ENCODE measurements around the gene ASB6. TPM values are rescaled to one million over a fixed set of nuclear protein-coding genes. Genes with fewer than 3 reads are reported as not detected.
A peak's percentile ranks its signal among the peaks of the same experiment; 100 is the strongest.

The ASB6 gene
- total and polyA plus RNA-seq, 8 donors: 7.5 to 35.6 (median 14.8) TPM

DNA sequence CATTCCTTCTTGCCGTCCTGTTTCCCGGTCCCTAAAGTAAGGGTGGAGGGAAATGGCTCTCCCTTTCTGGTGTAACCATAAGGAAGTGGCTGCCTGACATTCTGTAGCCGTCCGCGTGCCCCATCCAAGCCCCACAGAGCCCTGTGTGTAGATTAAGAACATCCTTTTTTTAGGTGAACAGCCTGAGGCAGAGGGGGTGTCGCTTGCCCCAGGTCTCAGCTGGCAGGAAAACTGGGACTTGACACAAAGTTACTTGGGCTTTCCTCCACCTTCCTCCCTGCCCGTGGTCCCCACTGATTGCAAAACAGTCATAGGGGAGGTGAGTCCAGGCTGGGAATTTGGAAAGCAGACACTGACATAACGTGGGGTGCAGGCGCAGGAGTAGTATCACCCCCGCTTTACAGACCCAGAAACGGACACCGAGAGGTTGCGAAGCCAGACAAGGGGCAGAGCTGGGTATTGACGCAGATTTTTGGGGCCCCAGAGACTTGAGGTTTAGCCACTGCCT, 43.8 kb downstream of the ASB6 start:
- Histone ChIP-seq H3K4me1 (peaks cover 30 to 49% (median 40%) of the 10 kb centered on the region in 4 donors), H3K36me3 (no peaks in the 10 kb centered on the region), H3K27ac (peak overlapping the region; percentile 86 to 94 (median 91)), H3K27me3 (peaks cover 0 to 6% (median 0%) of the 10 kb centered on the region in 3 donors), H3K9me3 (no peaks in the 10 kb centered on the region), H3K4me3 (peak overlapping the region; percentile 37 to 49 (median 47))
- no peak for DNase-seq
- TF ChIP-seq, protein P1, sequence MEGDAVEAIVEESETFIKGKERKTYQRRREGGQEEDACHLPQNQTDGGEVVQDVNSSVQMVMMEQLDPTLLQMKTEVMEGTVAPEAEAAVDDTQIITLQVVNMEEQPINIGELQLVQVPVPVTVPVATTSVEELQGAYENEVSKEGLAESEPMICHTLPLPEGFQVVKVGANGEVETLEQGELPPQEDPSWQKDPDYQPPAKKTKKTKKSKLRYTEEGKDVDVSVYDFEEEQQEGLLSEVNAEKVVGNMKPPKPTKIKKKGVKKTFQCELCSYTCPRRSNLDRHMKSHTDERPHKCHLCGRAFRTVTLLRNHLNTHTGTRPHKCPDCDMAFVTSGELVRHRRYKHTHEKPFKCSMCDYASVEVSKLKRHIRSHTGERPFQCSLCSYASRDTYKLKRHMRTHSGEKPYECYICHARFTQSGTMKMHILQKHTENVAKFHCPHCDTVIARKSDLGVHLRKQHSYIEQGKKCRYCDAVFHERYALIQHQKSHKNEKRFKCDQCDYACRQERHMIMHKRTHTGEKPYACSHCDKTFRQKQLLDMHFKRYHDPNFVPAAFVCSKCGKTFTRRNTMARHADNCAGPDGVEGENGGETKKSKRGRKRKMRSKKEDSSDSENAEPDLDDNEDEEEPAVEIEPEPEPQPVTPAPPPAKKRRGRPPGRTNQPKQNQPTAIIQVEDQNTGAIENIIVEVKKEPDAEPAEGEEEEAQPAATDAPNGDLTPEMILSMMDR (IDR thresholded peaks at IDR 0.05): no peak
- TF ChIP-seq POLR2AphosphoS5 (IDR thresholded peaks at IDR 0.05) (no peak), POLR2A (IDR thresholded peaks at IDR 0.05) (no peak), EP300 (IDR thresholded peaks at IDR 0.05) (no peak)
- WGBS, 5 donors: 37 to 54% (median 47%) methylated on average over 14 of the region's 14 CpGs
- intact Hi-C loops (cut with DNase I; ENCODE audit: low total_unique reads): no loop called here

DNA sequence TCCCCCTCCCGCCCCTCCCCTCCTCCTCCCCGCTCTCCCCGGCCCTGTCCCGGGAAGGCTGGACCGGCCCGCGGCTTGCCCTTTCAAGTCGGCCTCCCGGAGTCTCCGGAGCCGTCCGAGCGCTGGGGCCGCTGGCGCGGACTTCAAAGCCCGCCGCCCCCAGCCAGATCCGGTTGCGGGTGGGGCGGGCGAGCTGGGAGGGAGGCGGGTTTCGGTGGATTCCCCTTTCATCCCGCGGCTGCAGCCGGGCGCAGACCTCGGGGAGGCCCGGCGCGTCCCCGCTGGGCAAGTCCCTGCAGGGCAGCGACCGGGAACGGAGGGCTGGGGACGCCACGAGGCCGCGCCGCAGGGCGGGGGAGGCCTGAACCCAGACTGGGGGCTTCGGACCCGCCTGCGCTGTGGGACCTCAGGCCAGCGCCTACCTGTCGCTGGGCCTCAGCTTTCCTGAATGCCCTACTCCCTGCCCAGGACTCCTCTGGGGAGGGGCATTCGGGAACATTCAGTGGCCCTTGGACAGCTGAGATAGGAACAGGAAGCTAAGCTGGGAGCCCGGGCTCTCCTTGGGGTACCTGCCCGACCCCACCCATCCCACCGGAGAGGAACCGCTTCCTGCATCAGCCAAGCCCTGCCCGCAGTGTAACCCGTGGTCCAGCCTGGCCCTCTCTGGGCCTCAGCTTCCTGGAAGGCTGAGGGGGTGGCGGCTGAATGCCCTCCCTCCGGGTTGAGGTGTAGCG, 44.4 kb downstream of the ASB6 start:
- Histone ChIP-seq H3K27ac (peak overlapping the region; percentile 86 to 94 (median 91)), H3K9me3 (no peaks in the 10 kb centered on the region), H3K4me1 (peaks cover 30 to 44% (median 37%) of the 10 kb centered on the region in 4 donors), H3K27me3 (peaks cover 0 to 6% (median 0%) of the 10 kb centered on the region in 3 donors), H3K36me3 (no peaks in the 10 kb centered on the region), H3K4me3 (peak overlapping the region; percentile 37 to 49 (median 47))
- intact Hi-C loops (cut with DNase I; ENCODE audit: low total_unique reads): no loop called here
- TF ChIP-seq POLR2AphosphoS5 (IDR thresholded peaks at IDR 0.05): peak in 1 of 3 donors; percentile 45
- TF ChIP-seq POLR2A (IDR thresholded peaks at IDR 0.05): no peak
- 2 to 23% (median 2%) methylated on average over 10 to 56 of the region's 57 CpGs for WGBS, 5 donors
- peak; percentile 92 to 94 for DNase-seq

DNA sequence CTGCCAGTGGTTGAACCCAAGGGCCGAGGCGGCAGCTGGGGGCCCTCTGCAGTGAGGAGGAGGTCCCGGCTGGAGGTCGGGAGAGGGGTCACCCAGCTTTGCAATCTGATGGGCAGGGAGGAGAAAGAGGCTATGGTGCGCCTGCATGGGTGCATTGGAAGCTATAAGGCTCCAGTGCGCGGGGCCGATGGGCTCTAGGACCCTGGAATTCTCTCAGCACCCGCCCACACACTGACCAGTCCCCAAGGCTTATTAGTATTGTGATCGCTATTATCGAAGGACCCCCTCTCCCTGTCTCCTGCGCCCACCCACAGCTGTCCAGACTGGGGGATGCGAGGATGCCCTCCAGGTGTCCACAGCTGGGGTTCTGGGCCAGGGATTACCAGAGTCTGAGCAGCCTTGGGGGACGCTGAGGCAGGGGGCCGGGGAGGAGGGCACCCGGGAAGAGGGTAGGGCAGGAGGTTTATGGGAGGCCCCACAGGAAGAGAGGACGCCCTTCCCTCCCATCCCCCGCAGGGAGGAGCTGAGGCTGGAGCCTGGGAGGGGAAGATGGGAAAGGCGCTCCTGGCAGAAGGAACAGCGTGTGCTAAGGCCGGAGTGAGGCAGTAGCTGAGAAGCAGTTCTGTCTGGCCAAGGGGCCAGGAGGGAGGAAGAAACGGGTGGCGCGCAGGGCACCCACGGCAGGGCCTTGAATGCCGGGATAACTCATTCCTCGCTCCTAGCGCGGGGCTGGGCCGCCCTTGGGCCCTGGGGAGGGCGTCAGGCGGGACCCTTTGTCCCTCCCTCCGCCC, 45.2 kb downstream of the ASB6 start:
- Histone ChIP-seq H3K27me3 (peaks cover 0 to 6% (median 0%) of the 10 kb centered on the region in 3 donors), H3K4me1 (peaks cover 30 to 44% (median 36%) of the 10 kb centered on the region in 4 donors), H3K36me3 (no peaks in the 10 kb centered on the region), H3K4me3 (peak overlapping the region; percentile 37 to 49 (median 47)), H3K27ac (peak overlapping the region; percentile 86 to 94 (median 91)), H3K9me3 (no peaks in the 10 kb centered on the region)
- WGBS, 5 donors: 16 to 30% (median 22%) methylated on average over 20 to 33 of the region's 33 CpGs
- peak; percentile 66 to 92 for DNase-seq
- TF ChIP-seq, protein P1 (IDR thresholded peaks at IDR 0.05): no peak
- peak; percentile 17 for TF ChIP-seq EP300 (IDR thresholded peaks at IDR 0.05)
- TF ChIP-seq POLR2A (IDR thresholded peaks at IDR 0.05): no peak
- TF ChIP-seq POLR2AphosphoS5 (IDR thresholded peaks at IDR 0.05): peak; percentile 29 to 70 (median 60)
- intact Hi-C loops (cut with DNase I; ENCODE audit: low total_unique reads): no loop called here

DNA sequence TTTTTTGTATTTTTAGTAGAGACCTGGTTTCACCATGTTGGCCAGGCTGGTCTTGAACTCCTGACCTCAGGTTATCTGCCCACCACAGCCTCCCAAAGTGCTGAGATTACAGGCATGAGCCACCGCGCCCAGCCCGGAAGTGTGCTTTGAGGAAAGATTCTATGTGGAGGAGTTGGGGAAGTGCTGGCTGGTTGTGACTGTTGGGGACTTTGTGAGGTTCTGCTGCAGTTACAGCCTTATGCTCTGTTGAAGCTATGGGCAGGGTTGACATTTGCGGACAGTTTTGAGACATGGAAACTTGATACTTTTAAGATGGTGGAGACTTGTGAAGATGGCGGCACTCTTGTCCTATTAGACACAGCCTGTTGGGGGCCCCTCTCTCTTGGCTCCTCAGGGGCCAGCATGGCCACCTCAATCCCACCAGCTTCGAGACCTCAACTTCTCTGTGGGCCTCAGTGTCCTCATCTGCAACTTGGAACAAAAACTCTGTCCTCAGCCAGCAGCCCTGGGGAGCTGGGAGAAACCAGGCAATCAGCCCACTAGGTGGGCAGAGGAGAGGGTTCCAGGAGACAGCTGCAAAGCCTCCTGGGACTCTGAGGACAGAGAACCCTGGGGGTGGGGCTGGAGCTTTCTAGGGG, 45.9 kb downstream of the ASB6 start:
- 46 to 73% (median 56%) methylated on average over 6 of the region's 6 CpGs for WGBS, 5 donors

More for the DNA sequence above, 45.9 kb downstream of the ASB6 start:
- Histone ChIP-seq H3K9me3 (no peaks in the 10 kb centered on the region), H3K4me3 (peak overlapping the region in 1 of 4 donors; percentile 49), H3K36me3 (no peaks in the 10 kb centered on the region), H3K4me1 (peaks cover 30 to 44% (median 36%) of the 10 kb centered on the region in 4 donors), H3K27me3 (peaks cover 0 to 6% (median 0%) of the 10 kb centered on the region in 3 donors), H3K27ac (peak overlapping the region; percentile 86 to 94 (median 91))
- TF ChIP-seq, protein P1 (IDR thresholded peaks at IDR 0.05): no peak
- TF ChIP-seq POLR2AphosphoS5 (IDR thresholded peaks at IDR 0.05) (no peak), EP300 (IDR thresholded peaks at IDR 0.05) (no peak), POLR2A (IDR thresholded peaks at IDR 0.05) (no peak)
- DNase-seq: no peak
- intact Hi-C loops (cut with DNase I; ENCODE audit: low total_unique reads): no loop called here

Data from stomach (tissue), 9 donors.